CD4-positive, alpha-beta memory T cell (primary cell): ENCODE data around the gene TNIK. TPM values are rescaled to one million over a fixed set of nuclear protein-coding genes. Genes with fewer than 3 reads are reported as not detected.

Experiments used
- CTCF ChIA-PET: fragments of 350-600 bp; sonication (Branson Sonifier 250); formaldehyde crosslinking; loops from one replicate; lab custom pipeline; 2021; ENCODE audit warnings: inconsistent platforms; ENCODE audit not compliant: partially characterized antibody; lab: Charles Lee
- POLR2A ChIA-PET: fragments of 350-600 bp; sonication (Branson Sonifier 250); formaldehyde crosslinking; loops from one replicate; lab custom pipeline; 2021; ENCODE audit not compliant: partially characterized antibody; lab: Charles Lee
- DNase-seq, 5 donors: peaks; one replicate each; pipeline versions ENCODE4 v3.0.0 to v3.0.0-alpha.2; 2020 to 2022; ENCODE audit warnings: mixed read lengths in 1 of 5
- H3K27ac ChIP-seq: one replicate; pipeline ENCODE4 v1.7.0; 2013; ENCODE audit warnings: low read depth, low read length
- H3K27me3 ChIP-seq: 2 replicates; pipeline ENCODE4 v1.7.0; 2013; ENCODE audit warnings: mild to moderate bottlenecking, low read length, moderate library complexity; ENCODE audit not compliant: insufficient read depth
- H3K36me3 ChIP-seq: 2 replicates; pipeline ENCODE4 v1.7.0; 2013; ENCODE audit warnings: mild to moderate bottlenecking, low read length, moderate library complexity; ENCODE audit not compliant: insufficient read depth
- H3K4me1 ChIP-seq: 2 replicates; pipeline ENCODE4 v1.7.0; 2013; ENCODE audit warnings: mild to moderate bottlenecking, low read length, moderate library complexity; ENCODE audit not compliant: insufficient read depth
- H3K4me3 ChIP-seq, 2 donors: one replicate each; pipeline ENCODE4 v1.7.0; 2013; ENCODE audit warnings: low read length in 2 of 2, mild to moderate bottlenecking in 1 of 2
- H3K9me3 ChIP-seq, 2 donors: one replicate each; pipeline ENCODE4 v1.7.0; 2013; ENCODE audit warnings: low read length in 2 of 2, control low read depth in 1 of 2; ENCODE audit not compliant: control insufficient read depth in 1 of 2
- H3K27ac Mint-ChIP-seq, 7 donors: one replicate each; pipeline ENCODE4 v1.8.0; 2020 to 2021; ENCODE audit warnings: mixed read lengths in 7 of 7, mild to moderate bottlenecking in 6 of 7, inconsistent platforms in 3 of 7, moderate library complexity in 3 of 7
- H3K27me3 Mint-ChIP-seq, 2 donors: one replicate each; pipeline ENCODE4 v1.8.0; 2020 to 2021; ENCODE audit warnings: mixed read lengths in 2 of 2
- H3K36me3 Mint-ChIP-seq, 2 donors: one replicate each; pipeline ENCODE4 v1.8.0; 2020 to 2021; ENCODE audit warnings: mixed read lengths in 2 of 2, inconsistent platforms in 1 of 2, mild to moderate bottlenecking in 1 of 2
- H3K4me1 Mint-ChIP-seq, 4 donors: one replicate each; pipeline ENCODE4 v1.8.0; 2020 to 2021; ENCODE audit warnings: mixed read lengths in 4 of 4, mild to moderate bottlenecking in 1 of 4
- H3K4me3 Mint-ChIP-seq, 8 donors: one replicate each; pipeline ENCODE4 v1.8.0; 2020 to 2021; ENCODE audit warnings: mixed read lengths in 8 of 8, mild to moderate bottlenecking in 7 of 8, moderate library complexity in 6 of 8, inconsistent platforms in 3 of 8
- H3K9me3 Mint-ChIP-seq, 8 donors: one replicate each; pipeline ENCODE4 v1.8.0; 2020 to 2021; ENCODE audit warnings: mixed read lengths in 8 of 8, mild to moderate bottlenecking in 5 of 8, inconsistent platforms in 3 of 8, moderate library complexity in 1 of 8
- intact Hi-C: fragments of 100-400 bp; cut with micrococcal nuclease; formaldehyde crosslinking; loops from one replicate; pipeline ENCODE4 v1.15.1; 2023
- polyA plus RNA-seq, 2 donors: library from polyadenylated mRNA; unstranded; fragments of 300-500 nt; fragmentation: Illumina TruSeq; gene quantifications; one replicate each; pipeline ENCODE4 v1.2.3, GENCODE V29; 2021
- total RNA-seq, 2 experiments: library from RNA; stranded (reverse); gene quantifications; one replicate each; pipeline ENCODE4 v1.2.3, GENCODE V29; 2021

The TNIK gene
- total and polyA plus RNA-seq, 4 experiments from 2014 or later: 14.6 to 93.5 (median 58.1) TPM

DNA sequence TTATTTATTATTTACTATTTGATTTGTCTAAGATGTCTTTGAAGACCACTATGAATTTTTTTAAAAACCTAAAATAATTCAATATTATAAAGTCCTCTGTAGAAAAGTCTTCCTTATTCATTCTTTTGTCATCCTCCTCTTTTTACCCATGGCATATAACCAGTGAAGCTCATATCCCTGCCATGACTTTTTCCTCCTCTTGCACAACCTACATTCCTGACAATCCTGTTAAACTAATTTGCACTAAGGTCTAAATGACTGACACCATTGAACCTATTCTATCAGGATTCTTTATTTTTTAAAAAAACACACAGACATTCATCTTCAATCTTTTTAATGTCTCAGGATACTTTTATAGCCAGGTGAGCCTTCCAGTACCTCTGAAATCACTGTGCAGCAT, 273.8 kb downstream of the TNIK start:
- peak overlapping the region in 2 of 7 donors; percentile 10 to 85 for H3K27ac Mint-ChIP-seq
- POLR2A ChIA-PET: interaction anchor here (1.1 to 1.2 kb wide), 2 partner anchors 21 to 142 kb away, joined by 3 read pairs; no protein-coding TSS in a partner anchor
- Histone ChIP-seq H3K27me3 (no peaks in the 10 kb centered on the region), H3K4me3 (no peak overlapping the region), H3K9me3 (no peaks in the 10 kb centered on the region), H3K4me1 (peaks cover 21% of the 10 kb centered on the region), H3K27ac (no peak overlapping the region), H3K36me3 (peaks cover 7% of the 10 kb centered on the region)
- H3K4me3 Mint-ChIP-seq: no peak overlapping the region
- CTCF ChIA-PET: interaction anchor here (0.7 to 5.7 kb wide), 15 partner anchors 9 to 380 kb away, joined by 3 to 74 read pairs (median 4); partner anchors contain the start of gene TNIK
- H3K9me3 Mint-ChIP-seq: no peaks in the 10 kb centered on the region
- DNase-seq: no peak
- peaks cover 30 to 39% (median 36%) of the 10 kb centered on the region in 4 donors for H3K4me1 Mint-ChIP-seq
- H3K27me3 Mint-ChIP-seq: no peaks in the 10 kb centered on the region
- H3K36me3 Mint-ChIP-seq: peaks cover 39 to 56% of the 10 kb centered on the region in 2 donors
- intact Hi-C loops: no loop called here

DNA sequence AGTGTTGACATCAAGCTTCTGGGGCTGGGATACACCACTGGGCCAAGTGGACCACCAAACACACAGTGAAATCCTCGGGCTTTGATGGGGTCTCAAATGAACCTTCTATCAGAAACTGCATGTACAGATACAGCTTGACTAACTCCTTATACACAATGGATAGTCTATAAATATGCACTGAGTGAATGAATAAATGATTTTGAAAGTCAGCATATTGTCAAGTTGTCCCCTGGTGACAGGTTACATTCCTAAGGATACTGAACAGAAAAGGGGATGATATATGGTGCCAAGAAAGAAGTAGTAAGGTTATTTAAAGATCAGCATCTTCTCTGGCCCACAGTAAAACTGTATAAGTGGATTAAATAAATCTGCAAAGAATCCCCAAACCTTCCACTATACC, 274.2 kb downstream of the TNIK start:
- H3K27ac Mint-ChIP-seq: peak overlapping the region in 1 of 7 donors; percentile 6
- no peak overlapping the region for H3K27ac ChIP-seq
- H3K9me3 Mint-ChIP-seq: no peaks in the 10 kb centered on the region
- H3K4me1 Mint-ChIP-seq: peaks cover 30 to 41% (median 37%) of the 10 kb centered on the region in 4 donors
- ChIA-PET POLR2A (interaction anchor here (1.1 kb wide), 1 partner anchor 142 kb away, joined by 3 read pairs; no protein-coding TSS in a partner anchor), CTCF (interaction anchor here (0.8 to 5.7 kb wide), 8 partner anchors 21 to 380 kb away, joined by 3 to 74 read pairs (median 4); no protein-coding TSS in a partner anchor)
- intact Hi-C loops: no loop called here
- no peaks in the 10 kb centered on the region for H3K27me3 Mint-ChIP-seq
- H3K36me3 Mint-ChIP-seq: peaks cover 42 to 58% of the 10 kb centered on the region in 2 donors
- peaks cover 21% of the 10 kb centered on the region for H3K4me1 ChIP-seq
- H3K36me3 ChIP-seq: peaks cover 7% of the 10 kb centered on the region
- no peaks in the 10 kb centered on the region for H3K9me3 ChIP-seq
- no peaks in the 10 kb centered on the region for H3K27me3 ChIP-seq
- no peak overlapping the region for H3K4me3 ChIP-seq
- H3K4me3 Mint-ChIP-seq: no peak overlapping the region
- DNase-seq: no peak

DNA sequence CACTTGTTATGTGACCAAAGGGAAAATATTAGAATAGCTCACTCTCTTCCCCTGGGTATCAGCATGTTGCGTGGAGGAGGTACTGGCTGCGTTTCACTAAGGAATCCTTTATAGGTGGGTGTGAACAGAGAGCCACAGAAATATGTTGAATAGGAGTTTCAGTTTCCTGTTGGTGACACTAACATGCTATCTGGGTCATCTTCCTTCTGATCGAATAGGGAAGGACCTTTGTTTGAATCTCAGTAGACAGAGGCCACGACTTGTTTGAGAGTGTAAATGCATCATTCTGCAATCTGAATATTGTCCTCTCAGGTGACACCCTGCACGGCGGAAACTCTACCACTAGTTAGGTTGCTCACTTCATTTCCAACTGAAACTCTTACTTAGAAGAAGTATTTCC, 275.8 kb downstream of the TNIK start:
- ChIA-PET CTCF (no interaction called here), POLR2A (no interaction called here)
- peaks cover 35 to 52% of the 10 kb centered on the region in 2 donors for H3K36me3 Mint-ChIP-seq
- H3K4me3 Mint-ChIP-seq: peak overlapping the region in 1 of 8 donors; percentile 2
- peak overlapping the region in 3 of 7 donors; percentile 17 to 53 (median 29) for H3K27ac Mint-ChIP-seq
- Histone ChIP-seq H3K27ac (no peak overlapping the region), H3K27me3 (no peaks in the 10 kb centered on the region), H3K36me3 (peaks cover 11% of the 10 kb centered on the region), H3K4me3 (no peak overlapping the region), H3K9me3 (no peaks in the 10 kb centered on the region), H3K4me1 (peaks cover 21% of the 10 kb centered on the region)
- H3K9me3 Mint-ChIP-seq: peaks cover 0 to 2% (median 0%) of the 10 kb centered on the region in 8 donors
- H3K4me1 Mint-ChIP-seq: peaks cover 27 to 42% (median 36%) of the 10 kb centered on the region in 4 donors
- H3K27me3 Mint-ChIP-seq: no peaks in the 10 kb centered on the region
- DNase-seq: no peak
- intact Hi-C loops: no loop called here

DNA sequence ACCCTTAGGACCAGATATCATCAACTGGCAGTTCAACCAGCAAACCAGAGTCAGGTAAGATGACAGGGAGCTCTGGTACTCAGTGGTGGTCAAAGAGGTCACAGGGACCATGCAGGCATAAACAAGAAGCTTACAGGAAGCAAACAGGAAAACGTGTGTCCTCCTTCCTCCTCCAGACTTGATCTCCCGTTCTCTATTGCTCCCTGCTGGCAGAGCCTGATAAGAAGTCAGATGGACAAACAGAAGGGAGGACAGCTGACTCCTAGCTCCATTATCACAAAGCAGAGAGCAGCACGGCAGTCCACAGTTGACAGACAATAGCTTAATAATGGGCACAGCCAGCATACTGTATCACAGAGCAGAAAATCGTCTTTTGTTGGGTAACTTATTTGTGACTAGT, 277.2 kb downstream of the TNIK start:
- peaks cover 0 to 2% (median 0%) of the 10 kb centered on the region in 8 donors for H3K9me3 Mint-ChIP-seq
- CTCF ChIA-PET: interaction anchor here (1.1 kb wide), 1 partner anchor 12 kb away, joined by 3 read pairs; no protein-coding TSS in a partner anchor
- no peak for DNase-seq
- peaks cover 26 to 47% (median 36%) of the 10 kb centered on the region in 4 donors for H3K4me1 Mint-ChIP-seq
- H3K4me3 Mint-ChIP-seq: no peak overlapping the region
- intact Hi-C loops: no loop called here
- H3K27me3 Mint-ChIP-seq: no peaks in the 10 kb centered on the region
- Histone ChIP-seq H3K9me3 (no peaks in the 10 kb centered on the region), H3K27me3 (no peaks in the 10 kb centered on the region), H3K27ac (no peak overlapping the region), H3K4me1 (peaks cover 21% of the 10 kb centered on the region), H3K36me3 (peaks cover 11% of the 10 kb centered on the region), H3K4me3 (no peak overlapping the region)
- POLR2A ChIA-PET: no interaction called here
- no peak overlapping the region for H3K27ac Mint-ChIP-seq
- H3K36me3 Mint-ChIP-seq: peaks cover 37 to 45% of the 10 kb centered on the region in 2 donors

DNA sequence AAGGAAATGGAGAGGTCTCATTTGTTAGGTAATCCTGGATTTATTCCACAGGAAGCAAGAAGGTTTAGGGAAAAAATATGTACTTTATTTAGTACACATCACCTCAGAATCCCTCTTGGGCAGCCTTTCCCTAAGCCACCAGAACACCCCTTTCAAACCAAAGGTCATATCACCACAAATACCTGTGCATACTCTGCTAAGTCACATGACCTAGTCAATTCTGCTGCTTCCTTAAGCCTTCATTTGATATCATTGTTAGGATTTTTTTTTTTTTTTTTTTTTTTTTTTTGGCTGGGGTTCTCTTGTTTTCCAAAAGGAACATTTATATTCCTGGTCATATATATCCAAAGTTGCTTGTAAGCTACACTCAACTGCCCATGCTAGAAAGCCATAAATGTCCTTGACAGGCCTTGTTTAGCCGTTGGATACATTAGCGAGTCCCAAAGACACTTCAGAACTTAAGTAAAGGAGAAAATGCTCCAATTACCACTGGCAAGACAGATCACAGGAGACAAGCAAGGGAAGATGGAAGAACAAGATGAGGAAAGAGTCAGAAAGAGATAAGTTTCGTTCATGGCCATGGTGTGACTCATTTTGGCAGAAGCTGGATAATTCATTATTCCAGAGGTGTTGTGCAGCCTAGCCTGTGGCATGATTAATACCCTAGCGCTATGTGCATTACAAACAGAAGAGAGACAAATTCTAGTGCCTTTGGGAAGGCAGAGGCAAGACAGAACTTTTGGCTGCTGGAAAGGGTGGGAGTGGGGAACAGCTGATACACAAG, 278.1 kb downstream of the TNIK start:
- peaks cover 21 to 45% (median 34%) of the 10 kb centered on the region in 4 donors for H3K4me1 Mint-ChIP-seq
- H3K27me3 ChIP-seq: no peaks in the 10 kb centered on the region
- H3K27me3 Mint-ChIP-seq: no peaks in the 10 kb centered on the region
- DNase-seq: no peak
- peaks cover 21% of the 10 kb centered on the region for H3K4me1 ChIP-seq
- no peak overlapping the region for H3K4me3 Mint-ChIP-seq
- intact Hi-C loops: no loop called here
- peaks cover 0 to 2% (median 0%) of the 10 kb centered on the region in 8 donors for H3K9me3 Mint-ChIP-seq
- ChIA-PET CTCF (interaction anchor here (1.3 to 1.5 kb wide), 2 partner anchors 261 to 385 kb away, joined by 3 read pairs; no protein-coding TSS in a partner anchor), POLR2A (interaction anchor here (1.2 kb wide), 1 partner anchor 279 kb away, joined by 3 read pairs; no protein-coding TSS in a partner anchor)
- H3K27ac ChIP-seq: no peak overlapping the region
- H3K27ac Mint-ChIP-seq: peak overlapping the region in 1 of 7 donors; percentile 78
- peaks cover 45 to 46% of the 10 kb centered on the region in 2 donors for H3K36me3 Mint-ChIP-seq
- peaks cover 18% of the 10 kb centered on the region for H3K36me3 ChIP-seq
- H3K4me3 ChIP-seq: no peak overlapping the region
- H3K9me3 ChIP-seq: no peaks in the 10 kb centered on the region

DNA sequence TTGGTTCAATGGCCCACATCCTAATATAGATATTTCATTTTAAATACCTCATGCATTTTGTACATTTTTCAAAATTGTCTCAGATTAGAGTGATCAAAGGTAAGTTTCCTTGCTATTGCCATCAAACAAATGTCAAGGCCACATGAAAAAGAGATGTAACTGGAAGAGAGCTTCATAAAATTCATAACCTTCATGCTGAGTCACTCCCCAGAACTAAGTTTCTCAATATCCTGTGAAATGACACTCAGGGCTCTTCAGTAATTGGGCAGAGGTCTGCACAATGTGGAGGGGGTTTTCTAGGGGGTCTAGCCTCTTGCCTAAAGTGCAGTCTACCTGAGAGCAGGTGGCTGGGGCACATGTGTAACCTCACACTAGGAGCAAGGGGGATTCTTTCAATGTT, 281.5 kb downstream of the TNIK start:
- H3K4me1 Mint-ChIP-seq: peaks cover 9 to 28% (median 24%) of the 10 kb centered on the region in 4 donors
- H3K27ac Mint-ChIP-seq: peak overlapping the region in 3 of 7 donors; percentile 5 to 68 (median 14)
- POLR2A ChIA-PET: no interaction called here
- no peak overlapping the region for H3K4me3 Mint-ChIP-seq
- no peaks in the 10 kb centered on the region for H3K27me3 ChIP-seq
- no peak for DNase-seq
- CTCF ChIA-PET: no interaction called here
- H3K27me3 Mint-ChIP-seq: no peaks in the 10 kb centered on the region
- no peaks in the 10 kb centered on the region for H3K4me1 ChIP-seq
- peaks cover 30% of the 10 kb centered on the region for H3K36me3 ChIP-seq
- no peak overlapping the region for H3K27ac ChIP-seq
- H3K9me3 ChIP-seq: no peaks in the 10 kb centered on the region
- peaks cover 59 to 69% of the 10 kb centered on the region in 2 donors for H3K36me3 Mint-ChIP-seq
- intact Hi-C loops: no loop called here
- H3K9me3 Mint-ChIP-seq: peaks cover 0 to 2% (median 0%) of the 10 kb centered on the region in 8 donors
- H3K4me3 ChIP-seq: no peak overlapping the region

DNA sequence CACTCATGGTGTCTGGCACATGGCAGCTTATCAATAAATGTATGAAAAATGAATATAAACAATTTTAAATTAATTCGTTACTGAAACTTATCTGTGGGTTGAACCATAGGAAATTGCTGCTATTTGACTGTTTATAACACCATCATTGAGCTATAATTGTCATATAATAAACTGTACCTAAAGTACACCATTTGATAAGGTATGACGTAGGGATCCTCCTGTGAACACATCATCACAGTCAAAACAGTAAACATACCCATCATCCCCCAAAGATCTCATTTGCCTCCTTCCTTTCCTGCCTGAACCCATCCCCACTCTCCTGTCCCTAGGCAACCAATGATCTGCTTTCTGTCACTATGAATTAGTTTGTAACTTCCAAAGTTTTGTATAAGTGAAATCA, 282.7 kb downstream of the TNIK start:
- H3K4me3 ChIP-seq: no peak overlapping the region
- H3K27me3 Mint-ChIP-seq: no peaks in the 10 kb centered on the region
- H3K27ac ChIP-seq: no peak overlapping the region
- no peaks in the 10 kb centered on the region for H3K9me3 ChIP-seq
- H3K4me3 Mint-ChIP-seq: no peak overlapping the region
- no peak for DNase-seq
- peaks cover 58 to 69% of the 10 kb centered on the region in 2 donors for H3K36me3 Mint-ChIP-seq
- H3K27ac Mint-ChIP-seq: no peak overlapping the region
- H3K36me3 ChIP-seq: peaks cover 24% of the 10 kb centered on the region
- peaks cover 6 to 25% (median 17%) of the 10 kb centered on the region in 4 donors for H3K4me1 Mint-ChIP-seq
- ChIA-PET POLR2A (no interaction called here), CTCF (interaction anchor here (1.3 kb wide), 1 partner anchor 9 kb away, joined by 4 read pairs; no protein-coding TSS in a partner anchor)
- no peaks in the 10 kb centered on the region for H3K4me1 ChIP-seq
- intact Hi-C loops: no loop called here
- H3K27me3 ChIP-seq: no peaks in the 10 kb centered on the region
- peaks cover 0 to 2% (median 0%) of the 10 kb centered on the region in 8 donors for H3K9me3 Mint-ChIP-seq
